GM18498 (cell line): Measurements from ENCODE around the gene UBQLN4.
A peak's percentile ranks its signal among the peaks of the same experiment; 100 is the strongest.

ENCODE experiments used
- ATAC-seq: cut with Tn5 transposase; IDR thresholded peaks from one replicate; pipeline ENCODE4 v1.9.1; 2021; ENCODE audit warnings: mild to moderate bottlenecking, moderate library complexity; ENCODE audit not compliant: unreplicated experiment

The UBQLN4 gene

GRCh38 chr1:156053768-156054499 lies at the start of gene UBQLN4:
TSS of gene UBQLN4 (minus strand) at chr1:156053798. CDS start at chr1:156053701, 97 bp downstream.
- peak; percentile 61 for ATAC-seq

GRCh38 chr1:156102633-156103511 lies 49.3 kb upstream of the UBQLN4 start:
- ATAC-seq: no peak

GRCh38 chr1:156101880-156102279 lies 48.3 kb upstream of the UBQLN4 start:
- ATAC-seq: no peak

DNA sequence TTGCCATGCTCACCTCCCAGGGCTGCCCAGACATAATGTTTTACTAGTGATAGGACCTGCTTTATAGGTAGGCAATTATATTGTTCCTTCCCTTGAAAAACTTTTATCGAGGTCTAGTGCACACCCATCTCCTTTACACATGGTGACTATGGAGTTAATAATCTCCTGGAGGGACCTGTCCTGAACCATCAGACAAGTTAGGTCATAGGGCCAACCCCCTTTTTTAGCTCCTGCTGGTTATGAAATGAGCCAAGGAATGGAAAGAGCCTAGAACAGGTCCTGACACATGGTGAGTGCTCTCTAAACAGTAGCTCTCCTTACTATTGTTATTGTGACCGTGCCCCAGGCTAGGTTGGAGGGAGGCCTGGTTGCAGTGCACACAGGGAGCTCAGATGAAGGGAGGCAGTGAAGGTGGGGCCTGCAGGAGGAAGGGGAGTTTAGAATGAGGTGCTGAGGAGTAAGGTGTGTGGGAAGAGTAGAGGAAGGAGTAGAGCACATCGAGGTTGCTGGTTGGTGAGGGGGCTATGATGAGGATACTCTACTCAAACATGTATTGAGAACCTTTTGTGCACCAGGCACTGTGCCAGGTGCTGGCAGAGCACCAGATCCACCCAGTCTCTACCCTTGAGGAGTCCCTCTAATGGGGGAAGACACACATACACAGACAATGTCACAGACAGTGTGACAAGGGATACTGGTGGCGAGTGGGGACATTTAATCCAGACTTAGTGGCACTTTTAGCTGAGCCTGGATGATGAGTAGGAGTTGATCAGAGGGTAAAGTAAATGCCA lies 46.8 kb upstream of the UBQLN4 start:
- no peak for ATAC-seq

DNA sequence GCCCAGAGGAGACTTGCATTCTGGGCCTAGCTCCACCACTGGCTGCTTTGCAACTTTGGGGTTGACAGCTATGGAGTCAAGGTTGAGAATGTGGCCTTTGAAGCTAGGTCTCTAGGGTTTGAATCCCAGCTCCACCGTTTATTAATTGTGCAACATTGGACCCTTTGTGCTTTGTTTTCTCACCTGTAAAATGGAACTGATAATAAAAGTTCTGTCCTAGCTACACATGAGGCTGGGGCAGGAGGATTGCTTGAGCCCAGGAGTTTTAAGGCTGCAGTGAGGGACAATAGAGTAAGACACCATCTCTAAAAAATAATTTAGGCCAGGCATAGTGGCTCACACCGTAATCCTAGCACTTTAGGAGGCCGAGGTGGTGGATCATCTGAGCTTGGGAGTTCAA lies 45.7 kb upstream of the UBQLN4 start:
- no peak for ATAC-seq

GRCh38 chr1:156098784-156099183 lies 45.2 kb upstream of the UBQLN4 start:
- no peak for ATAC-seq

- ATAC-seq: peak; percentile 27
Measured at GRCh38 chr1:156097499-156098178, 44.0 kb upstream of the UBQLN4 start.

GRCh38 chr1:156096640-156097391 lies 43.2 kb upstream of the UBQLN4 start:
- ATAC-seq: peak; percentile 63

DNA sequence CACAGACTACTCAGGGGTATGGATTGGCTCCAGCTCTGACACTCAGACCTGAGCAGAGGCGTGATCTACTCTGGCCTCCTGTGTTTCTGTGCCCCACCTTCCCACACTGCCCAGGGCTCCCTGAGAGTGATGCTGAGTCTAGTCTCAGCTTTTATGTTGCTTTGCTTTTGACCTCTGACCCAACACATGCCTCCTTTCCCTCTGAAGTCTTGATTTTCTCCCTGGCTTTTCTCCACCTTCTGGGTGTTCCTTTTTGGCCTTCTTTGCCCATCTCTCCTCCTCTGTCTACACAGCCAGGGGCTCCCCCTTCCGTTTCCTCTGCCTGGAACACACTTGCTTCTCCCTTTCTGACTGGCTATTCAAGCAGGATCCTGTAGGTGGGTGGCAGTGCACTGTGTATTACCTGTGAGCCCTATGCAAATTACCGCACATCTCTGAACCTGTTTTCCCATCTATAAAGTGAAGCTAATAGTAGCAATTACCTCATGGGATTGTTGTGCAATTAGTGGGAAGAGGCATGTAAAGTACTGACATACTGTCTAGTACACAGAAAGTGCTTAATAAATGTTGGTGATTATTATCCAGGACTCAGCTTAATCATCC lies 42.4 kb upstream of the UBQLN4 start:
- no peak for ATAC-seq

GRCh38 chr1:156091610-156092009 lies 38.0 kb upstream of the UBQLN4 start:
- ATAC-seq: no peak

DNA sequence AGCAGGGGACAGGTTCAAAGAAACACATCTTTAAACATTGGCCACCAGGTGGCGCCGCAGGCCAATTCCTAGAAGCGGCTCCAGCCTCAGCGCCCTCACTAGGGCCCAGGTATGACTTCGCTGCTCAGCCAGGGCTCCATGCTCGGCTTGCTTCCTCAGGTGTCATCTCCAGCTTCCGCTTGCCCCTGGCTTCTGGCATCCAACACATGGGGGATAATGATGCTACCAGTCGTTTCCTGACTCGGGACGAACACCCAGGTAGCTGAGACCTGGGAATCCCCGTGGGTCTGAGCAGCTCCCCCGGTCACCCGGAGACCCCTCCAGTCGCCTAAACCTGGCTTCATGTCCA lies 37.2 kb upstream of the UBQLN4 start:
- ATAC-seq: peak; percentile 64

DNA sequence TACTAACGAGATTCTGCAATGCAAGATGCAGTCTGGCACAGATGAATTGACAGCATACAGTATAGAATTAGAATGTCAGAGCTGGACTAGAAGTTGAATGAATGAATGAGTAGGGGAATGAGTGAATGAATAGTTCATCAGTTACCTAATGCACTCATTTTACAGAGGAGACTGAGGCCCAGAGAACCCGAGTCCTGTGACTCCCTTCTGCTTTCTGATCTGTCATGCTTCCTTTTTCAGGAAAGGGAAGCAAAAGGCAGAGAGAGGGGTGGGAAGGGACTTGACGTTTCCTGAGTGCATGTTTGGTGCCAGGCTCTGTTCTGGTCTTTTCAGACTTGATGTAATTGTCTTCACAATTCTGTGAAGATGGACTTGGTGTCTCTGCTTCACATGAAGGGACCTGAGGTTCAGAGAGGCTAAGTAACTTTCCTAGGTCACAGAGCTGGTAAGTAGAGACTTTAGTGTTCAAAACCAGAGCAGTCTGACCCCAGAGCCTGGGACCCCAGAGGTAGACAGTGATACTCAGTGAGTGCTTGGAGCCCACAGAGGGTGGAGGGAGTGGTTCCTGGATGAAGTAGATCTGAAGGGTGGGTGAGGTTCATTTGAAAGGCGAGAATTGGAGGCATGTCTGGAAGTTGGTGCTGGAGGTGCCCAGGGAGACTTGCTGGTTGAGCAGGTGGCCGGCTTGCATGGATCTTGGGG lies 36.7 kb upstream of the UBQLN4 start:
- ATAC-seq: peak; percentile 17

GRCh38 chr1:156089704-156090103 lies 36.1 kb upstream of the UBQLN4 start:
- ATAC-seq: no peak

DNA sequence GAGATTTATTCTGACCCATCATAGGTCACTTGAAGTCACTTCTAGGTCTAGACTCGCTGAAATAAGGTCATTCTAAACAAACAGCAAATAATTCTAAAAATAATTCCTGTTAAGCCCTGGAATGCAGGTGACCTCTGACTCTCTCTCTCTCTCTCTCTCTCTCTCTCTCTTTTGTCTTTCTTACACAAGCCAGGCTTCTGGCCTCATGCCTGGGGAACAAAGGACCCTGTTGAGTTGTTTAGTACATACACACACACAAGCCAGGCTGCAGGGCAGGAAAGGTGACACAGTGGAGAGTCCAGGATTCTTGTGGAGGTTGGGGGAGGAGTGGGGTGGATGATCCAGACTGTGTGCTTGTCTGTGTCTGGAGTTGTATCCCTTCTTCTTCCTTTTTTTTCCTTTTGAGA lies 32.7 kb upstream of the UBQLN4 start:
- ATAC-seq: no peak

DNA sequence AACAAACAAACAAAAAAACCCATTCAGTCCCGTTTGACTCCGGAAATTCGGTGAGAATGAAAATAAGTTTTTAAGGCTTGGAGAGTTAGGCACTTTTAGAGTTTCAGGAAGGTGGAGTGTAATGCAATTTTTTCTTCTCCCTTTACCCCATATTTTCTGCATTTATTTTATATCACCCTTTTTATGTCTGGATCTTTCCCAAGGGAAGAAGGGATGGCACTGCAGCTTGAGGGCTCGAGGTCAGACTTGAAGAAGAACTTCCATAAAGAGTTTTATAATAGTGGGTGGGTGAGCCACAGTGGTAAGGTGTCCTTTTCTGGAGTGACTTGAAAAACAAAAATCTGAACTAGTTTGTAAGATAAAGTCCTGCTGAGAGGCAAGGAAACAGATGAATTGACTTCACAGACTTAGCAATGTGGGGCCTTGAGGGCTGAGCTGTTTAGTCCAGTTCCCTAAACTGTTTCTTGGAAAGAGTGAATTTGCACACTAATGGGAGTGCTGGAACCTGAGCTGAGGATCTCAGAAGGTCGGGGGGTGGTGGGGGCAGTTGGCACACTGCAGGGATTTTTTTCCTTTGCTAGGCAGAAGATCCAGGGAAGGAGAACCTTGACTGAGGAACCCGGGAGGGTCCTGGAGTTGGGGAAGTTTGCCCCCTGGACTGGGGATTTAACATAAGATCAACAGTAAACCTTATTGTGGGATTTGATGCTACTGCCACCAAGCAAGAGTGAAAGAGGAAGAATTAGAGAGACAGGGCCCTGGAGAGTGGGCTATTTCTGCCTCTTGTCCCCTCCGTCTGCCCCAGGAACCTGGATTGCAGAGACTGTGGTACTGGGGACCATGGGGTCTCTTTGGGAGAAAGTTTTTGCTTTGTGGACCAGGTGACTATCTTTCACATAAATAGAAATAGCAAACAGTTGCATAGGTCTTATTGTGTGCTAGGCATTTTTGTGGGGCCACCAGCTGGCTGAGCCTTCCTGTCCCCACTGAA lies 30.5 kb upstream of the UBQLN4 start:
- ATAC-seq: no peak

DNA sequence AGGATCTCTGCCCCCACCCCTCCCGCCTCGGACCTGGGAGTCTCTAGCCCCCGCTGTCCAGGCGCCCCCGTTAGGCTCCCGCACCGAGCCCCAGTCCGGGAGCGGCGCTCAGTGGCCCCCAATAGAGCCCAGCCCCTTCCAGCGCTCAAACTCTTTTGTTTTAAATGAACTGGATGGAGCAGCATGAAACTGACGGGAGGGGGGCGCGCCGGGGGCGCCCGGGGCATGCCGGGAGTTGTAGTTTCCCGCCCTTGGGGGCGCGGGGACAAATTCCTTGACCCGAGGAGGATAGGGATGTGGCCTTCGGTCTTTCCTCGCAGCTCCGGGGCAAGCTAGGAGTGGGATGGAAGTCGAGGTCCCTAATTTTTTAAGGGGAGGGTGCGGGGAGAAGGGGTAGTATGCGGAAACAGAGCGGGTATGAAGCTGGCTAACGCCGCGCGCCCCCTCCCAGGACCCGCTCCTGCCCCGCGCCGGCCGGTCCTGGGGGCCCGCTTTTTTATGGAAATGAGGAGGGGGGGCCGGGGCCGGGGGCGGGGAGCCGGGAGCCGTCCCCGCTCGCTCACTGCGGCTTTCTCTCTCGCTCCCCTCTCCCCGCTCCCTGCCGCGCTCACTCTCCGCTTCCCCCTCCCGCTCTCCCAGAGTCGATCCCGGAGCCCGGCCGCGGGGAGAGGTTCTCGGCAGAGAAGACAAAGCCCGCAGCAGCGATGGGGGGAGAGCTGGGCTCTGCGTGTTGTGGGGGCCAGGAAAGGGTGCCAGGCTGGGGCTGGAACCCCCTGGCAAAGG lies 28.9 kb upstream of the UBQLN4 start, which contains the start of gene MEX3A:
TSS of gene MEX3A (minus strand) at position 157 of the 783 bp plus-strand sequence. CDS start 467 bp downstream, outside the sequence.
- ATAC-seq: peak; percentile 55

- no peak for ATAC-seq
Measured at GRCh38 chr1:156081917-156082308, 28.3 kb upstream of the UBQLN4 start.
